Measurements from ENCODE around the gene AP5S1.
"Not testable (repeated sequence)": the region's sequence is repeated elsewhere in the genome, so short reads cannot be mapped to it uniquely, and the experiment has no call there.

The AP5S1 gene, protein sequence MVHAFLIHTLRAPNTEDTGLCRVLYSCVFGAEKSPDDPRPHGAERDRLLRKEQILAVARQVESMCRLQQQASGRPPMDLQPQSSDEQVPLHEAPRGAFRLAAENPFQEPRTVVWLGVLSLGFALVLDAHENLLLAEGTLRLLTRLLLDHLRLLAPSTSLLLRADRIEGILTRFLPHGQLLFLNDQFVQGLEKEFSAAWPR

DNA sequence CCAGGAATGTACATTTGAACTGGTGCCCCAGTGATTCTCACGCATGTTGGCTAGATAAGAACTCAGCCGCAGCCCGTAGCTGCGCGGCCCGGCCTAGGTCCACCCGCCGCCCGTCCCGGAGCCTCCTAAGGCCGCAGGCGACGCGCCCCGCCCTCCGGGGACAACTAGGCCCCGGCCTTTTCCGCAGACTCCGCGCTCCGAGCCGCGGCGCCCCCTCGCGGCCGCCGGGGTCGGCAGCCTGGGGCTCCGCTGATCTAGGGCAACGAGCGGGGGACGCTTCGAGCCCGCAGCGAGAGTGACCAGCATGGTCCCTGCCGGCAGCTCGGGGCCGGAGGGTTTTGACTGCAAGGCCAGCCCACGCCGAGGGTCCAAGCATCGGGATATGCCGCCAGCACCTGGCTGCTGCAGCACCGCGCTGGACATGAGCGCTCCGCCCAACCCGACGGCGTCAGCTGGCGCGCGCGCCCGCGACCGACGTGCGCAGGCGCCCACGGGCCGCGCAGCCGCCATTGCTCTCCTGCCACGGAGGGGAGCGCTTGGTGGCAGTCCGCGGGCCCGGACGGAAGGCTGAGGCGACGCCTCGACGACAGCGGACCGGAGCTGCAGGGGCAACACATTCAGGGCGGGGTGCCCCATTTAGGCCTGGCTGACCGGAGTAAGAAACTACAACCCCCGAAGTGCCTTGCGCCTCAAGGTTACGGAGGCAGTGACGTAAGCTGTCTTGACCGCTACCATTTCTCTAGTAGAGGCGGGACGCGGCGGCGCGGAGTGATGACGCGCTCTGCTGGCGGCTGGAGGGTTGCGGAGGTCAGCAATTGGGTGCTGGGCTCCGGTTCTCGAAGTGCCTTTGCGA, at the start of gene AP5S1:
Gene AP5S1, plus strand, starts transcription at position 500 of the 853 bp plus-strand sequence. CDS start 1,571 bp downstream, outside the sequence.
- DNase-seq, result peak; percentile 81

DNA sequence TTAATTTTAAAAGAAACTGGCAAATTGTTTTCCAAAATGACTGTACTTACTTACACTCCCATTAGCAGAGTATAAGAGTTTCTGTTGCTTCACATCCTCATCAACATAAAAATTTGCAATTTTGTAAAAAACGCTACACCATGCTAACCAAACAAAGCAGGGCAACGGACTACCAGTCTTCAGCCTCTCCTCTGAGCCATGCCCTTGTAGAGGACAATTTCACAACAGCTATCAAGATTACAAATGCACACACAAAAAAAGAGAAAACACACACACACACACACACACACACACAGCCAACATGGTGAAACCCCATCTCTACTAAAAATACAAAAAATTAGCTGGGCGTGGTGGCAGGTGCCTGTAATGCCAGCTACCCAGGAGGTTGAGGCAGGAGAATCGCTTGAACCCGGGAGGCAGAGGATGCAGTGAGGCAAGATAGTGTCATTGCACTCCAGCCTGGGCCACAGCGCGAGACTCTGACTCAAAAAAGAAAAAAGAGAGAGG, 48.7 kb upstream of the AP5S1 start:
- no peak for DNase-seq

DNA sequence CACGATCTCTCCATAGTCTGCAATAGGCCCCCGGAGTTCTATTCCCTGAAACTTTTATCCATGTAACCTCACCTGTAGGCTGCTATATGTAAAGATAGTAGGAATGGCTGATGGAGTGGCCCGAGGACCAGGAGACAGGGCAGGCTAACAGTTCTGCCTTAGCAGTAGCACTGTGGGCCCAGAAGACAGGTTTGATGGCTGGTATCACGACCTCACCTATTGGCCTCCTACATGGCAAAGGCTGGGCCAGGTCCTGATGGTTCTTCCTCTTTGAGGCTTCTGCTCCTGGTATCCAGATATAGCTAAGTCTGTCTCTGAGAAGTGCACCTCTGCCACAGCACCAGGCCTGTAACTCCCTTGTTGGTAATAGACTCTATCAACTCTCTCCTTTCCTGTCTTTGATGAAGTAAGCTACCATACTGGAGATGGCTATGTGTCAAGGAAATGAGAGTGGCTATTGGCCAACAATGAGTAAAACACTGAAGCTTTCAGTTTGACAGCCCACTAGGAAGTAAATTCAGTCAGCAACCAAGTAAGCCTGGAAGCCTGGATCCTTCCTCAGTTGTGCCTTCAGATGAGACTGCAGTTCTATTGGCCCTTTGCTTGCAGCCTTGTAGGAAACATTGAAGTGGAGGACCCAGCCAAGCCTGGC, 44.8 kb upstream of the AP5S1 start:
- DNase-seq, result no peak

DNA sequence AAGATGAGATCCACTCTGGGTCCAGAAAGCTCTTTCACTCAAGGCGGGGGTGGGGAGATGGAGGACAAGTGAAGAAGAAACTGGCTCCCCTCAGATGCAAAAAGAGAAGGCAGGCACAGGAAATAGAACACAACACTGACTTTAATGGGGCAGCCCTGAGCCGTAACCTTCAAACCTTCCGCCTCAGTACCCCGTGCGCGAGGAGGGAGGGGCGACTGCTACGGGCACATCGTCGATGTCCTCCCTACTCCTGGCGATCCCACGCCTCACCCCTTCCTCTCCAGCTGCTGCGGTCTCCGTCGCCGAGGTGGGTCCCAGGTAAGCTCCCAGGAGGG, 43.0 kb upstream of the AP5S1 start:
- DNase-seq, result no peak

DNA sequence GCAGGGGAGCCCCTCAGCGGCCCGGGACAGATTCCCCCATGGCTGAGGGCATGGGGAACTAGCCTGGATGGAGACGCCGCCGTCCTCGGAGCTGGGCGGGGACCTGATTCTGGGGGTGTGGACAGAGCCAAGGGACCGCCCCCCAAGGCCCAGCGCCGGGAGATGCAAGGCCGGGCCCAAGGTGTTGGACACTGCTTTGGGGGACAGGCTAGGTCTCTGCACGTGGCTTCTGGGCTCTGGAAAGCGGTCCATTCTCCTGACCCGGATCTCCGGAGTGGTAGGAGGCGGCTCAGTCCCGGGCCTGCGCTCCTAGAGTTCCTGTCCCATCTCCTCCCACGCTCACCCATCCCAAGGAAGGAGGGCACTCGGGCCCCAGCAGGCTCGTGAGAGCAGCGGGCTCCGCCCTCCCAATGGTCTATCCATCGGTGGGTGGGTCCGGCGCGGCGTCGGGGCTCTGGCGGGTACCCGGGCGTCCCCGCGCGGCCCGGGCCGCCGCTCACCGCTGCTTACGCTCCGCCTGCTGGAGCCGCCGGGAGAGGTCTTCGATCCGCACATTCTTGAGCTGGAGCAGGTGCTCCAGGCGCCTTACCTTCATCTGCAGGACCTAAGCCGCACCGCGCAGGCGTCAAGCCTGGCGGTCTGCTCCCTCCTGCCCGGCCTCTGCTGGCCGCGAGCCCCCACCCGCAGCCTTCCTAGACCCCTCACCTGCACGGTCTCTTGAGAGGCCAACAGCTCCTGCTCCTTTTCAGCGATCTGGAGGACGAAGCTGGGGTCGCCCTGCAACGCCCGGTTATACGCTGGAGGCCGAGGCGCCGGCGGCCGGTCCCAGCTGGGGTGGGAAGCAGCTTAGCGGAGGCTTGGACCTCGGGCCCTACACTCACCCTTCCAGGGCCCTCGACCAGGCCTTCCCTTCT, 42.4 kb upstream of the AP5S1 start:
- peak; percentile 53 for DNase-seq

DNA sequence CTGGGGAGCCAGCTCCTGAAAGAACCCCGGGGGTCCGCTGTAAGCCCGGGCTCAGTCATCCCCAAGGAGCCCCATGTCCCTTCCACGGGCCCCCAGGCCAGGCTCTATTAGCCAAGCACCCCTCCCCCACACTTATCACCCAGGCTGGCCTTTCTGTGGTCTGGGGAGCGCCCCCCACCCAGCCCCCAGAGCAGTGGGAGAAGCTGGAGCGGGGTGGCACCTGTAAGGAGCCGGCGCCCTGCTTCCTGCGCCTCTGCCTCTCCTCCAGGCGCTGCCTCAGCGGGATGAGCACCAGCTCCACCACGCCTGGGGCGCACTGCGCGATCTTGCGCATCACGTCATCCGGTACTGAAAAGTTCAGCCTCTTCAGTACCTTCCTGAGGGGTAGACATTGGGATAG, 41.4 kb upstream of the AP5S1 start:
- no peak for DNase-seq

DNA sequence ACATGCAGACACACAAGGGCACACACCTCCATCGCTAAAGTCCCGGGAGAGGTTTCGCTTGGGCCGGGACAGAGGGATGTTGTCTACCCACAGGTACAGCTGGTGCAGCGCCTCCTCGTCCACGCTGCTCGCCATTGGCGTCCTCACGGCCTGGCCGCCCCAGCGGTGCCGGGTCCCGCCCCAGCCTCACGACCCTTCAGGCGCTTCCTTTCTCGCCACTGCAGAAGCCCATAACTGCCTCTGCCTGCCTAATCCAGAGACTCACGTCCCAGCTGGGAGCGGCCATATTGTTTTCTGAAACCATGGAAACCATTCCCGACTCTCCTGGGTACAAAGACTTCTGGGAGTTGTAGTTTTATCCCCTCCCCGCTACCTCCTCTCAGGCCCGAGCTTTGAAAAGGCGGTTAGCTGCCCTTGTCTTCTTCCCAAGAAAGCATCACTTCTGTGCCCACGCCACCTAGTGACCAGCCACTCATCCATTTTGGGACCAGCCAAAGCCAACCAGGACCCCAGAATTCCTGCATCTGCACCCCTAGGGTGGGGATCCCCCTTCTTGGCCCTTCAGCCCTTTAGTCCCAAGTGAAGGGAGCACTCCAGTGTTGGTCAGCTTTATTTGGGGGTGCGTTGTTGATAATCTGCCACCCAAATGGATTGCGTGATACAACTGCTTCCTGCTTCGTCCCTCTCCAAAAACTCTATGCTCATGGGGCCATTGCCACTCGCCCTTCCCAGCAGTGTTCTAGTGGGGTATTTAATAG, 39.0 kb upstream of the AP5S1 start, which contains the start of gene SPEF1:
Gene SPEF1, minus strand, starts transcription at position 296 of the 758 bp plus-strand sequence. Its CDS starts 161 bp downstream, at position 135.
- peak; percentile 89 for DNase-seq

DNA sequence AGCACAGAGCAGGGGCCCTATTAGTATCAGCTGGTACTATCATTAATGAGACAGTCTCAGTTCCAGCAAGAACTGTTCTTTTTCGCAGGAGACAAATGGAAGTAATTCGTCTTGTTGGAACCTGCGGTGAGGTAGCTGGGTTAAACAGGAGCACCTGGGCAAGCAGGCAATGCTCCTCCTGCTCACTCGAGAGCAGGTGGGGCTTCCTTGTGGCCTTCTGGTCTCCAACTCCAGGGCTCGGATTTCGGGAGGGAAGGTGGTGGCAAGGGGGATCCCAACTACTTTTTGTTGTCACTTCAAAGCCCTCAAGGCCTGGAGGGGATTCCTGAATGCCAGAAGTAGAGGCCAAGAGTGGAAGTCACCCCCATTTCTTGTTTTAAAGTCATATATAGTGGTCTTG, 37.8 kb upstream of the AP5S1 start:
- DNase-seq, result no peak

DNA sequence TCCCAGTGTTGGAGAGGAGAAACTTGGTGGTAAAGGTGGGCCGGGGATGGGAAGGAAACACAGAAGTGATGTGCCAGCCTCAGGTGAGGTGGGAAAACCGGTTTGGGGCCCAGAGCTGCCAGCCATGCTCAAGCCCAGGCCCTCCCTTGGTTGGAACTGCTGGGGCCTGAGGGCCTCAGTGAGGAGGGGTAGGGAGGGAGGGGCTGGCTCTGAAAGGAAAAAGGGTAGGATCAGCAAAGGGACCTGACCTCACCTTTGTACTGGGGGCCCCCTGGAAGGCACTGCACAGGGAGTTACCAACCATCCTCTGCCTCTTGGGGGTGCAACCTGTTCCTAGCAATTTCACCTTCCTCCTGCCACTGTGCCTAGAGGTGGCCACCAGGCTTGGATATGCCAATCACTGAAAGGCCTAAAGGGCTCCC, 37.3 kb upstream of the AP5S1 start:
- DNase-seq, result no peak

DNA sequence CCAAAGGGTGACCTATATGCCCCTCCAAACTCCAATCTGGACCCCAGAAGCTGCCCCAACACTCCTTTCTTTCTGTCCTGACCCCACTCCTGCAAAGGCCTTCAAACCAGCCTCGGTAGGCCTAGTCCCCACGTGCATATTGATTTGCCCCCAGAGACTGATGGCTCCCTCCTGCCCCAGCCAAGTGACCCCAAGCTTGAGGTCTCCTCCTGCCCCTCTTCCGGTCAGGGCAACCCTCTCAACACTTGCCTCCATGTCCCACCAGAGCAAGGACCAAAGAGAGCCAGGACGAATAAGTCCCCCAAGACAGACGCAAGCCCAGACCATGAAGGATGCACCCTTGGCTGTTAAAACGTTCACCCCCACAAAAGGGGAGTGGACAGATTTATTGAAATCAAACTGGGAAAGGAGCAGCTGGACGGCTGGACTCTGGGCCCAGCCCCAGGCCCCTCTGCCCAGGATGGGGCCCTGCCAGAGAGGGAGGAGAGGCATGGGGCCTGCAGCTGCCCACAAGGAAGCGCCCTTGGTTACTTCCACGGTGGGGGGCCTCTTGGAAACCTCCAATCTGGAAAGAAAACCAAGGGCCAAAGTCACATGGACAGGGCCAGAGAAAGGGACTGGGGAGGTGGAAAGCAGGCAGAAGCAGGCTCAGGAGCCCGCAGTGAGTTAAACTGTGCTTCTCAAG, 36.7 kb upstream of the AP5S1 start:
- no peak for DNase-seq

DNA sequence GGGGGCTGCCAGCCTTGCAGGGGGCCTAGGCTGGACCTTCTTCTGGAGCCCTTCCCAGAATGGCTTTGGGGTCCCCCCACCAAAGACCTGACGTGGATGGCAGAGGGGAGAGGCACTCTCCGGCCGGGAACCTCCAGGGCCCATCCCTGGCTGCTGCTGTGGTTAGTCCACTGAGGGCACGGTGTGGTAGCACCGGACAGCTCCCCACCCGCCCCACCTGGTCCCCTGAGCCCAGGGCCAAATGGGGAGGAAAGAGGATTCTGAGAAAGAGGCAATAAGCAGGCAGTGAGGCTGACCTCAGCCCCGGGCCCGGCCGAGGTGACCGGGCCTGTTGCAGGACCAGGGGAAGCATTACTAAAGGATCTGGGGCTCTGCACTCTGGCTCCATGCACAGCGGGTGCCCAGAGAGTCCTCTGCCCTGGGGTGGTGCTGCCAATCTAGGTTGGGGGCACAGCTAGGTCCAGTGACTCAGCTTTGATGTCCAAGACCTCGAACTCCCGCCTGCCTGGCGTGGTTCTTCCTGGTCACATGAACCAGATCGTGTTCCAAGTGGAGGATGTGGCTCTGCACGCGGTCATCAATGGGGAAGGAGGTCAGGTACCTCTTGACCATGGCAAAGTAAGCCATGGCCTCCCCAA, 36.0 kb upstream of the AP5S1 start:
- no peak for DNase-seq

DNA sequence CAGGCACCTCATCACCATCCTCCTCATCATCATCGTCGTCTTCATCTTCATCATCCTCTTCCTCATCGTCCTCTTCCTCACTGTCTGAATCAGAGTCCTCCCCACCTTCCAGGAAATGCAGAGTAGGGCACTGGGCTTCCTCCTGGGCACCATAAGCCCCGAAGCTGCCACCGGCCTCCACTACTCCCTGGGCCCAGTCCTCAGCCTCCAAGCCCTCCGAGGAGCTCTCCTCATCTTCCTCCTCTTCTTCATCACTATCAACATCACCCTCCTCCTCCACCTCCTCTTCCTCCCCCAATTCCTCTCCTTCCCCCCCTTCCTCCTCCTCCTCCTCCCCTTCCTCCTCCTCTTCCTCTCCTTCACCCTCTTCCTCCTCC, 35.5 kb upstream of the AP5S1 start:
- no peak for DNase-seq

DNA sequence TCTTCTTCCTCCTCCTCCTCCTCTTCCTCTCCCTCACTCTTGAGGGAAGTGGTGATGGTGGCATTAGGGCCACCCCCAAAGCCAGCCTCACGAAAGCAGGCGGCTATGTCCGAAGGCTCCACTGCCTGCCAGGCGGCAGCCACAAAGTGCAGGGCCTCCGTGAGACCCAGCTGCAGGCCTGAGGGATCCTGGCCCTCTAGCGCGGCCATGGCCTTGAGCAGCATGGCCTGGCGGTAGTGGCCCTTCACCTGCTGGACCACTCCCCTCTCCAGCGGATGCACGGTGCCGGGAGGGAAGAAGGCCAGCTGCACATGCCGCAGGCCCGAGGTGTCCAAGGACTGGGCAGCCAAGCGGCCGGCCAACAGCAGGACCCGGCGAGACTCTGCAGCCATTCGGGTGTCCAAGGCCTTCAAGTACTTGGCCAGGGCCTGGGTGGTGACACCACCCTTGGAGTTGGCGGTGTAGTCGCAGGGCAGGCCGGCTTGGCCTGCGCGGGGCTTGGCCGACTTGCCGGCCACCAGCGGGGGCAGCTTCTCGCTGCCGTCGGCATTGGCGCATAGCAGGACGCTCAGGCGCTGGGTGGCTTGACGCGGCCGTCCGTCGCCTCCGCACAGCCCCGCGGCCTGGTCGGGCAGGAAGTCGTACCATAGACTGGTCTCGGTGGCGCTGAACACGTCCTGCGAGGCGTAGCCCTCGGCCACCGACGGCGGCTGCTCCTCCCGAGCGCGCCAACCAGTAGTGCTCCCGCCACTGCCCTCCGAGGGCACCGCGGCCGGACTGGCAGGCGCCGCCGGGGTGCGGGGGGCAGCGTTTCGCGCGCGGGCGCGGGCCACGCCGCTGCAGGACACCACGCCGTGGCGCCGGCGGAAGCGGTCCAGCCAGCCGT, 34.9 kb upstream of the AP5S1 start:
- DNase-seq, result no peak

DNA sequence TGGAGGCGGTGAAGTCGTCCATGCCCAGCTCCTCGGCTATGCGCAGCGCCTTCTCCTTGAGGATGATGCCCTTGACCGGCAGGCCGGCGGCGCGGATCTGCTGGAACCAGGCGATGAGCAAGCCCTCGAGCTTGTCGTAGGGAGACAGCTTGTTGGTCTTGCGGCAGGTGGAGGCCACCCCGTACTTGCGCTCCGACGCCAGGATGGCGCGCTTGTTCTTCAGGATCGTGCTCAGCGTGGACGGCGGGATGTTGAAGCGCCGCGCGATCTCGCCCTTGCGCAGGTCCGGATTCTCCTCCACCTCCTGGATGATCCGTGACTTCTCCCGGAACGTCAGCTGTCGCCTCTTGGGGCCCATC, 34.2 kb upstream of the AP5S1 start:
- no peak for DNase-seq

DNA sequence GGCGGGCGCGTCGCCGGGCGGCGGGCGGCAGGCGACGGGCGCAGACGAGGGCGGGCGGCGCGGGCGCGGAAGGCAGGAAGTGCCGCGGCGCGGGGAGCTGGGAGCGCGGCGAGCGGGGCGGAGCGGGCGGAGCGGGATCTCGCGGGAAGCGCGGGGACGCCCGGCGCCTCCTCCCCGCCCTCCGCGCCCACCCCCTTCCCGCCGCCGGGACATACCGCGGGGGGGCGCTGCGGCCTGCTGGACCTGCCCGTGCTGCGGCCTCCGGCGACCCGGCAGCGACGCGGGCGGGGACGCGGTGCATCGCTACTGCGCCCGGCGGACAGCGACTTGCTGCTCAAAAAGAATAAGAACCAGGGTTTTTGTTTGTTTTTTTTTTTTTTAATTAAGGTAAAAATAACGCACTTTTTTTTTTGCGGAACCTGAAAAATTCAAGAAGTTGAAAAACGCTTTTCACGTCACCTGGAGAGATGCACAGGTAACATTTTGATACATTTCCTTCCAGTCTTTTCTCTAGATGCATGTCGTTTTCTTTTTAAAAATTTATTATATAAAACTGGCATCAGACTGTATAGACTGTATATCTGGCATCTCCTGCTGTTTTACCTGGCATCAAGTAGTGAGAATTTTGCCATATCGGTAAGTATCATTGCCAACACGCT, 33.6 kb upstream of the AP5S1 start, which contains the start of gene CENPB:
Gene CENPB, minus strand, starts transcription at position 76 of the 659 bp plus-strand sequence. CDS start 257 bp downstream, outside the sequence.
- peak; percentile 71 for DNase-seq

DNA sequence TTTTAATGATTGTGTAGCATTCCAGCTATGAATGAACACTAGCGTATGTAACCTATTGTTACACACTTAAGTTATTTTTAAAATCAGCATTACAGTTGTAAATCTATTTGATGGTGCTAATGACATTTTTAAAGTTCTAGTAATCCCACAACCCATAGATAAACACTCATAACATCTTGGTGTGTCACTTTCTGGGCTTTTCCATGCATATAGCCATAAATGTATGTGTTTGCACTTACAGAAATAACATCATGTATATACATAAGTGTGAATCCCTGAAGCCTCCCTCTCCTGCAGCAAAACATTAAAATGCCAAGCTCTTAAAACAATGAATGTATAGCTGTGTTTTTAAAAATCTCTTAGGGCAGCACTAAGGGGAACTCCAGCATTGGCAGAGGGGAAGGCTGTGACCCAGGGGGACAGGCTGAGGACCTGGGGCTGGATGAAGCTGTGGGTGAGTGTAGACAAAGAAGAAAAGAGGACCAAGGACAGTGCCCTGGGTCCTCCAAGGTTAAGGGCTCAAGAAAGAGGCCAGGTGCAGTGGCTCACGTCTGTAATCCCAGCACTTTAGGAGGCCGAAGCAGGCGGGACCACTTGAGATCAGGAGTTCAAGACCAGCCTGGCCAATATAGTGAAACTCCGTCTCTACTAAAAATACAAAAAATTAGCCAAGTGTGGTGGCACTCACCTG, 32.9 kb upstream of the AP5S1 start:
- no peak for DNase-seq

DNA sequence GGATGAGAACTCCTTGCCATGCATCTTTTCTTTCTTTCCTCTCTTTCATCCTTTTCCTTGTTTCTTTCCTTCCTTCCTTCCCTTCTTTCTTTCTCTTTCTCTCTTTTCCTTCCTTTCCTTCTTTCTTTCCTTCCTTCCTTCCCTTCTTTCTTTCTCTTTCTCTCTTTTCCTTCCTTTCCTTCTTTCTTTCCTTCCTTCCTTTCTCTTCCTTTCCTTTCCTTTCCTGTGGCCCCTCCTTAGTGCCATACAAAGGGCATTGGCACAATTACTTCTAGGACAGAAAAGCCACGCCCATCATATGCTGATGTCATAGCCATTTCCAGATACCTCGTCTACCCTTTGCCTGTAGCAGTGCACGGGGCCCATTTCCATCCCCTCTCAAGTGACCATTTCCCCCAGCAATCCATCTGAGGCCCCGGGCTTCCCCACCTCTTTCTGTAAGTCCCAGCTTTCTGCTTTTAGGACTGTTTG, 31.6 kb upstream of the AP5S1 start:
- DNase-seq, result no peak

DNA sequence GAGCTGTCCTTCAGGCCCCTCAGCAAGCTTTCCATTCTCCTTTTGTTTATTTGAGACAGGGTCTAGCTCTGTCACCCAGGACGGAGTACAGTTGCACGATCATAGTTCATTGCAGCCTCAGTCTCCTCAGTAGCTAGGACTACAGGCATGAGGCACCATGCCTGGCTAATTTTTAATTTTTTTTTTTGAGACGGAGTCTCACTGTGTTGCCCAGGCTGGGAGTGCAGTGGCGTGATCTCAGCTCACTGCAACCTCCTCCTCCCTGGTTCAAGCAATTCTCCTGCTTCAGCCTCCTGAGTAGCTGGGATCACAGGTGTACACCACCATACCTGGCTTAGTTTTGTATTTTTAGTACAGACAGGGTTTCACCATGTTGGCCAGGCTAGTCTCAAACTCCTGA, 31.1 kb upstream of the AP5S1 start:
- not testable (repeated sequence) for DNase-seq

Measured in NCI-H1694 (cell line).